ENCODE results near the gene PCAT6.
"Not testable (repeated sequence)": the region's sequence is repeated elsewhere in the genome, so short reads cannot be mapped to it uniquely, and the experiment has no call there.

Gene PCAT6

GRCh38 chr1:202807926-202808757, 2.6 kb upstream of the PCAT6 start, which contains the start of gene KDM5B:
KDM5B (minus strand) TSS chr1:202808421; CDS start chr1:202808305, 116 bp downstream.
- peak; percentile 82 for DNase-seq

- DNase-seq: no peak
Observed at GRCh38 chr1:202809597-202810159, 1.1 kb upstream of the PCAT6 start.

GRCh38 chr1:202810193-202810614, 550 bp upstream of the PCAT6 start:
- no peak for DNase-seq

- DNase-seq: peak; percentile 59
Observed at GRCh38 chr1:202811296-202812175, 782 bp downstream of the PCAT6 start.

- DNase-seq: no peak
Observed at GRCh38 chr1:202812176-202813026, 1.6 kb downstream of the PCAT6 start.

DNA sequence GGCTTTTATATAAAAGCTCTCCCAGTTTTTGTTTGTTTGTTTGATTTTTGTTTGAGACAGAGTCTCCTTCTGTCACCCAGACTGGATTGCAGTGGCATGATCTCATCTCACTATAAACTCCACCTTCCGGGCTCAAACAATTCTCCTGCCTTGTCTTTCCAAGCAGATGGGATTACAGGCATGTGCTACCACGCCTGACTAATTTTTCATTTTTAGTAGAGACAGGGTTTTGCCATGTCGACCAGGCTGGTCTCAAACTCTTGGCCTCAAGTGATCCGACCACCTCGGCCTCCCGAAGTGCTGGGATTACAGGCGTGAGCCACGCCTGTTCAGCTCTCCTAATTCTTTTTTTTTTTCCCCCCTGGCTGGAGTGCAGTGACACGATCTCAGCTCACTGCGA, 4.4 kb downstream of the PCAT6 start:
- no peak for DNase-seq

- no peak for DNase-seq
Observed at GRCh38 chr1:202818819-202819218, 8.1 kb downstream of the PCAT6 start.

DNA sequence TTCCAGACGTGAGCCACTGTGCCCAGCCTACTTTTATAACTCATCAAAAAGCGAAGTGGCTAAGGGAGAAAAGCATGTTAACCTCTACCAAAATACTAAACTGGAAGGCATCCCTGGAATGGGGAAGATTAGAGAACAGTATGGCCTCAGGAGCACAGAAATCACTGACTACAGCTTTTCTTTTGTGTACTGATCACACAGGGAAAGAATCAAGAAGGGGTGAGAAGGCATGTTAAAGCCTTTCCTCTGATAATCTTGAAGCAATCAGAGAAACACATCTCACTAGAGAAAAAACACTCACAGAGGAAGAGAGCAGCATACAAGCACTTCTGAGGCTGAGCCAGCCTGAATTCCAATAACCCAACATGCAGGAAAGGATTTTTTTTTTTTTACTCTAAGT, 10.7 kb downstream of the PCAT6 start:
- DNase-seq: no peak

GRCh38 chr1:202825748-202826147, 15.0 kb downstream of the PCAT6 start:
- no peak for DNase-seq

GRCh38 chr1:202829223-202829622, 18.5 kb downstream of the PCAT6 start:
- not testable (repeated sequence) for DNase-seq

DNA sequence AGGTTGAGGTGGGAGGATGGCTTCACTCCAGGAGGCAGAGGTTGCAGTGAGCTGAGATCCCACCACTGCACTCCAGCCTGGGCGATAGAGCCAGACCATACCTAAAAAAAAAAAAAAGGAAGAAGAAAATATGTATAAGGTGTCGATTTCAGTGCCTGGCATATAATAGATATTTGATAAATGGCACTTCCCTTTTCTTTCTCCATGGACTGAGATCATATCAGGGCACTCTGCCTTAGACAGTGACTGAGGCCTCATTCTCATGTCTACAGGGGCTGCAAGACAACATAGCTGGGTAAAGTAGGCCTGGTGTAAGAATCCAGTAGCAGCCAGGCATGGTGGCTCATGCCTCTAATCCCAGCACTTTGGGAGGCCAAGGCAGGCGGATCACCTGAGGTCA, 21.2 kb downstream of the PCAT6 start:
- no peak for DNase-seq

GRCh38 chr1:202834771-202835547, 24.2 kb downstream of the PCAT6 start:
- no peak for DNase-seq

DNA sequence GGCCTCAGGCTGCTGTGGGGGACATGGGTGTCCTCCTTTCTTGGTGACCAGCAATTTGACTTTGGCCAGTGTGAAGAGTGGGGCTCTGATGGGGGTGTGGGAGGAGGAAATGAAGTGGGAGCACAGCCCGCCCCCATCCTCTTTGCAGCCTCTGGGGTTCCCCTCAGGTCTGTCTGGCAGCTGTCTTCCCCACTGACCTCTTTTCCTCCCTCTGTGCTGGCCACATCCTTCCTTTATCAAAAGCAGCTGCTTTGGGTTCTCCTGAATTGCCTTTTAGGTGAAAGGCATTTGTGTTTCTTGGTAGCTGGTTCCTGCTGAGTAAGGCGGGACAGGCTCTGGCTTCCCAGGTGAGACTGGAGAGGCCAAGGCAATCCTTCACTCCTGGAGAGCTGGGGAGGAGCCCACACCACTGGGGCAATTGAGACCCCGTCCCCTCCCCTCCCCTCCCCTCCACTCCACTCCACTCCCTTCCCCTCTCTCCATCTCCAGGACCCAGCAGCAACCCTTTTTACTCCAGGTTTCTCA, 24.9 kb downstream of the PCAT6 start:
- DNase-seq: no peak

- DNase-seq: no peak
Observed at GRCh38 chr1:202836623-202837403, 26.1 kb downstream of the PCAT6 start.

DNA sequence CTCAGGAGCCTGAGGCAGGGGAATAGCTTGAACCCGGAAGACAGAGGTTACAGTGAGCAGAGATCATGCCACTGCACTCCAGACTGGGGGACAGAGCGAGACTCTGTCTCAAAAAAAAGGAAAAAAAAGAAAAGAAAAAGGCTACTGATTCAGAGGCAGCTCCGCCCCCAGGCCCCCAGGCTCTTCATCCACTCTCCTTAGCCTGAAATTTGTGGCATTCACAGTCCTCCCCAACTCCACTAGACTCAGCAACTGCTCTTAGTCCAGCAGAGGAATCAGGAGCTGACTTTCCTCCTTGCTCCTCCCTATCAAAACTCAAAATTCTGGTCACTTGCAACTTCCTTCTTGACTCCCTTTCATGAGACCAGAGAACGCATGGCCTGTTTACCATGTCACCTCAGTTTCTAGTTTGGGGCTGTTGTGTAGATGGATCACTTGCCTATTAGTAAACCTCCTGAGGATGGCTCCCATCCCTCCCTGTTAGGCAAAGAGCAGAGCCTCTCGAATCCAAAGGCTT, 27.1 kb downstream of the PCAT6 start:
- DNase-seq: no peak

GRCh38 chr1:202843081-202843480, 32.3 kb downstream of the PCAT6 start:
- DNase-seq: no peak

GRCh38 chr1:202844259-202844658, 33.5 kb downstream of the PCAT6 start:
- no peak for DNase-seq

DNA sequence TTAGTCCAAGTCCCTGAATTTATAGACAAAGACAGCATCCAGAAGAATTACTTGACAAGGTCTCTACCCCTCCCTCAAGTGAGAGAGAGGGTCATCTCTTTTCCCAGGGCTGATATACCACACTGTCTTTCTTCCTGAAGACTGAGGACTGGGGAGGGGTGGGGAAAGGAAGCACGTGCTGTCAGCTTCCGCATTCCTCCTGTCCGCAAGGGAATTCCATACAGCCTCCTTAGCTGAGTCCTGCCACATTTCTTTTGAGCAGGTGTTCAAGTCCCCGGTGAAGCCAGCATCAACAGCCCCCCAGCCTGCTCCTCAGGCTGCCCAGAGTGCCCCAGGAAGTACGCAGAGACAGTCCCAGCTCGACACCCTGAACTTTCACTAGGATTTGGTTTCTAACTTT, 34.2 kb downstream of the PCAT6 start:
- no peak for DNase-seq

DNA sequence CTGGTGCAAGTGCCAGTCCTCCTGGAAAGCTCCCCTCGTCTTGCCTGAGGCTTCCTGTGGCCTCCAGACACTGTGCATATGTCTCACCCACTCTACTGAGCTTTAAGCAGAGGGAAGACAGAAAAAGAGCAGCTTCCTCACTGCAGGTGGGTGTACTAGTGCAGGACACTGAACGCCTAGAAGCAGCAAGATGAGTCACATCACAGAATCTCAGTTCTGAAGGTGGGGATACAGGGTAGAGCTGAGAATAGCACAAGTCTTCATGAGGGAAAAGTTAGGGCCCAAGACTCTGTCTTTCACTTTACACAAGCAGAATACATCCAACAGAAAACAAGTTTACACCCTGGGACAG, 37.4 kb downstream of the PCAT6 start:
- DNase-seq: no peak

DNA sequence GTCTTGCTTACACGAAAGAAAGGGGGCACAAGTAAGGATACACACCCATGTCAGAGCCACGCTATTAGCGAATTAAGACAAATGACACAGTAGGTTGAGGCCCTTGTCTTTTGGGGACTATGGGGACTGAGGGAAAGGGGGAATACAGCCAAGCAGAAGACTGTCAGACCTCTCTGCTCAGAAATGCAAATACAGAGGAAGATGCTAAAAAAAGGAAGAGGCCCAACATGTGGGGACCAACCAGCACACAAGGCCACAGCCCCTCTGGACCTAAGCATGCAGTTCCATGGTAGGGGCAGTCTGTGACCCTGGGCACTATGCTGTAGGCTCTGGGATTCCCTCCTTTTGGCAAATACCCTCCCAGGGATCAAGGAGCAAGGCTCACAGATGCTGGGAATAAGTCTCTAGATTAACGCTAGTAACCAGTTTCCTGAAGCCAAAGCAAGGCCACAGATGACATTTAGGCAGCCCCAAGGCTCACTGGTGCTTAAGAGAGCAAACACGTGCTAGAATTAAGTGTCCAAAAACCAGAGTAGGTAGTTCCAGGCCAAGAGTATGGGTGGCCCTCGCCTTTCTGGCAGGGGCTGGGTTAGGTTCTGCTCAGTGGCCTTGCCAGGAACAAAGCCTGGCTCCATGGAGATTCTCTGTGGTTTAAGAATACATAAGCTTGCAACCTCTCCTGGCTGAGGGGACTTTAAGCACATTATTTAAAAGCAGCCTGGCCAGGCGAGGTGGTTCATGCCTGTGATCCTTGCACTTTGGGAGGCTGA, 40.0 kb downstream of the PCAT6 start:
- peak; percentile 49 for DNase-seq
